EH (cell line): ENCODE measurements around the gene SFXN3.
A peak's percentile ranks its signal among the peaks of the same experiment; 100 is the strongest.

ENCODE experiments used
- DNase-seq: peaks from one replicate; pipeline ENCODE4 v3.0.0-alpha.2; 2015; ENCODE audit warnings: low read depth

SFXN3 gene

GRCh38 chr10:101035916-101036702, 5.1 kb downstream of the SFXN3 start:
- DNase-seq: no peak

- DNase-seq: no peak
Observed at GRCh38 chr10:101036726-101037125, 5.7 kb downstream of the SFXN3 start.

GRCh38 chr10:101038484-101038883, 7.5 kb downstream of the SFXN3 start:
- DNase-seq: no peak

GRCh38 chr10:101040061-101040460, 9.0 kb downstream of the SFXN3 start:
- DNase-seq: no peak

GRCh38 chr10:101040851-101041250, 9.8 kb downstream of the SFXN3 start:
- DNase-seq: no peak

- peak; percentile 88 for DNase-seq
Observed at GRCh38 chr10:101041252-101041761, 10.3 kb downstream of the SFXN3 start.

GRCh38 chr10:101042118-101042517, 11.1 kb downstream of the SFXN3 start:
- no peak for DNase-seq

GRCh38 chr10:101042667-101043362, 11.8 kb downstream of the SFXN3 start:
- peak; percentile 99 for DNase-seq

- peak; percentile 29 for DNase-seq
Observed at GRCh38 chr10:101043363-101043707, 12.3 kb downstream of the SFXN3 start.

- no peak for DNase-seq
Observed at GRCh38 chr10:101044117-101044516, 13.1 kb downstream of the SFXN3 start.

GRCh38 chr10:101046332-101047238, 15.6 kb downstream of the SFXN3 start:
- peak; percentile 48 for DNase-seq

GRCh38 chr10:101047268-101047667, 16.2 kb downstream of the SFXN3 start:
- DNase-seq: no peak

GRCh38 chr10:101047961-101048892, 17.2 kb downstream of the SFXN3 start:
- DNase-seq: no peak

- peak; percentile 56 for DNase-seq
Observed at GRCh38 chr10:101050208-101051069, 19.4 kb downstream of the SFXN3 start.

- peak; percentile 85 for DNase-seq
Observed at GRCh38 chr10:101052285-101052684, 21.3 kb downstream of the SFXN3 start.

- peak; percentile 75 for DNase-seq
Observed at GRCh38 chr10:101053516-101053915, 22.5 kb downstream of the SFXN3 start.

GRCh38 chr10:101054351-101054750, 23.3 kb downstream of the SFXN3 start:
- DNase-seq: no peak

- DNase-seq: no peak
Observed at GRCh38 chr10:101054876-101055275, 23.8 kb downstream of the SFXN3 start.

- no peak for DNase-seq
Observed at GRCh38 chr10:101055411-101055810, 24.4 kb downstream of the SFXN3 start.
